ENCODE results near the gene PHF21B.

Gene PHF21B

GRCh38 chr22:44932493-44932892, 77.3 kb downstream of the PHF21B start:
- Histone ChIP-seq H3K79me2 (ENCODE audit: insufficient read depth, low read length) (no peaks in the 10 kb centered on the region), H3K4me2 (ENCODE audit: low read length) (no peak overlapping the region), H3K27me3 (ENCODE audit: insufficient read depth, low read length) (no peaks in the 10 kb centered on the region; the same call in 1 of the 2 replicates), H3K9me3 (ENCODE audit: low read length) (no peaks in the 10 kb centered on the region), H3F3A (ENCODE audit: insufficient read depth, low read length) (no peaks in the 10 kb centered on the region), H3K27ac (ENCODE audit: low read depth, low read length, poor library complexity, severe bottlenecking) (no peak overlapping the region), H3K4me1 (ENCODE audit: insufficient read depth, low read length, severe bottlenecking) (no peaks in the 10 kb centered on the region), H3K9me2 (ENCODE audit: low read depth, low read length) (no peaks in the 10 kb centered on the region), H4K20me1 (ENCODE audit: insufficient read depth, low read length) (no peaks in the 10 kb centered on the region), H3K9ac (ENCODE audit: low read length) (no peak overlapping the region), H3K36me3 (ENCODE audit: insufficient read depth, low read length) (no peaks in the 10 kb centered on the region), H3K4me3 (ENCODE audit: low read depth, low read length, poor library complexity, severe bottlenecking) (no peak overlapping the region), H2AFZ (ENCODE audit: low read length) (no peak overlapping the region)
- TF ChIP-seq EZH2 (IDR thresholded peaks at IDR 0.05; ENCODE audit: borderline replicate concordance, low read length), result no peak
- TF ChIP-seq, protein P1, sequence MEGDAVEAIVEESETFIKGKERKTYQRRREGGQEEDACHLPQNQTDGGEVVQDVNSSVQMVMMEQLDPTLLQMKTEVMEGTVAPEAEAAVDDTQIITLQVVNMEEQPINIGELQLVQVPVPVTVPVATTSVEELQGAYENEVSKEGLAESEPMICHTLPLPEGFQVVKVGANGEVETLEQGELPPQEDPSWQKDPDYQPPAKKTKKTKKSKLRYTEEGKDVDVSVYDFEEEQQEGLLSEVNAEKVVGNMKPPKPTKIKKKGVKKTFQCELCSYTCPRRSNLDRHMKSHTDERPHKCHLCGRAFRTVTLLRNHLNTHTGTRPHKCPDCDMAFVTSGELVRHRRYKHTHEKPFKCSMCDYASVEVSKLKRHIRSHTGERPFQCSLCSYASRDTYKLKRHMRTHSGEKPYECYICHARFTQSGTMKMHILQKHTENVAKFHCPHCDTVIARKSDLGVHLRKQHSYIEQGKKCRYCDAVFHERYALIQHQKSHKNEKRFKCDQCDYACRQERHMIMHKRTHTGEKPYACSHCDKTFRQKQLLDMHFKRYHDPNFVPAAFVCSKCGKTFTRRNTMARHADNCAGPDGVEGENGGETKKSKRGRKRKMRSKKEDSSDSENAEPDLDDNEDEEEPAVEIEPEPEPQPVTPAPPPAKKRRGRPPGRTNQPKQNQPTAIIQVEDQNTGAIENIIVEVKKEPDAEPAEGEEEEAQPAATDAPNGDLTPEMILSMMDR (IDR thresholded peaks at IDR 0.05; ENCODE audit: low read length), result no peak

DNA sequence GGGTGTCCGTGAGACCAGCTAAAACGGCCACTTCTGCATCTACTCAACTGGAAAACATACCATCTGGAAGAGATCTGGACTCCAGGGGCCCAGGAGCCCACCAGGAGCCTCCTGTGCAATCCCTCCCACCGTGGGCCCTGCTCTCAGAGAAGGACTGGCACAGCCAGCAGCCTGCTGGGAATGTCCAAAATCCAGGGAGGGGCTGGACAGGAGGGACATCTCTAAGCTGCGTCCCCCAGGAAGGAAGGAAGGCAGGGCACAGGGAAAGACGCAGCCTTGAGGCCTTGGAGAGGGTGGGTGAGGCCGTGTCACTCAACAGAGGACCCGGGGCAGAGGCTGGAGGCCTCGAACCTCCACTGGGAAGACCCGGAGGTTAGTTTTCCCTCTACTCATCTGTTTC, 78.0 kb downstream of the PHF21B start:
- Histone ChIP-seq H3K9ac (ENCODE audit: low read length) (no peak overlapping the region), H3K4me2 (ENCODE audit: low read length) (no peak overlapping the region), H3K9me3 (ENCODE audit: low read length) (no peaks in the 10 kb centered on the region), H2AFZ (ENCODE audit: low read length) (no peak overlapping the region), H3K27me3 (ENCODE audit: insufficient read depth, low read length) (no peaks in the 10 kb centered on the region), H3K4me1 (ENCODE audit: insufficient read depth, low read length, severe bottlenecking) (no peaks in the 10 kb centered on the region), H3K27ac (ENCODE audit: low read depth, low read length, poor library complexity, severe bottlenecking) (no peak overlapping the region), H3F3A (ENCODE audit: insufficient read depth, low read length) (no peaks in the 10 kb centered on the region), H4K20me1 (ENCODE audit: insufficient read depth, low read length) (no peaks in the 10 kb centered on the region), H3K4me3 (ENCODE audit: low read depth, low read length, poor library complexity, severe bottlenecking) (no peak overlapping the region), H3K36me3 (ENCODE audit: insufficient read depth, low read length) (no peaks in the 10 kb centered on the region), H3K9me2 (ENCODE audit: low read depth, low read length) (no peaks in the 10 kb centered on the region), H3K79me2 (ENCODE audit: insufficient read depth, low read length) (no peaks in the 10 kb centered on the region)
- no peak for TF ChIP-seq EZH2 (IDR thresholded peaks at IDR 0.05; ENCODE audit: borderline replicate concordance, low read length)
- TF ChIP-seq, protein P1 (IDR thresholded peaks at IDR 0.05; ENCODE audit: low read length), result no peak

GRCh38 chr22:44931077-44931540, 78.7 kb downstream of the PHF21B start:
- Histone ChIP-seq H3K4me2 (ENCODE audit: low read length) (no peak overlapping the region), H3K9me2 (ENCODE audit: low read depth, low read length) (no peaks in the 10 kb centered on the region), H3K27ac (ENCODE audit: low read depth, low read length, poor library complexity, severe bottlenecking) (no peak overlapping the region), H3K36me3 (ENCODE audit: insufficient read depth, low read length) (no peaks in the 10 kb centered on the region), H4K20me1 (ENCODE audit: insufficient read depth, low read length) (no peaks in the 10 kb centered on the region), H3F3A (ENCODE audit: insufficient read depth, low read length) (no peaks in the 10 kb centered on the region), H3K9ac (ENCODE audit: low read length) (no peak overlapping the region), H3K4me3 (ENCODE audit: low read depth, low read length, poor library complexity, severe bottlenecking) (no peak overlapping the region), H3K27me3 (ENCODE audit: insufficient read depth, low read length) (no peaks in the 10 kb centered on the region), H3K79me2 (ENCODE audit: insufficient read depth, low read length) (no peaks in the 10 kb centered on the region), H2AFZ (ENCODE audit: low read length) (no peak overlapping the region), H3K9me3 (ENCODE audit: low read length) (no peaks in the 10 kb centered on the region), H3K4me1 (ENCODE audit: insufficient read depth, low read length, severe bottlenecking) (no peaks in the 10 kb centered on the region)
- TF ChIP-seq, protein P1 (IDR thresholded peaks at IDR 0.05; ENCODE audit: low read length), result no peak
- no peak for TF ChIP-seq EZH2 (IDR thresholded peaks at IDR 0.05; ENCODE audit: borderline replicate concordance, low read length)
